Nephron progenitor cell (in vitro differentiated cells): Measurements from ENCODE around the gene ZNF318.

Experiments
- DNase-seq: peaks from one replicate; pipeline ENCODE4 v3.0.0; 2021
- H3K27ac Mint-ChIP-seq: 2 replicates; pipeline ENCODE4 v1.8.0; 2021; ENCODE audit warnings: mild to moderate bottlenecking, moderate library complexity, mixed read lengths
- H3K27me3 Mint-ChIP-seq: 2 replicates; pipeline ENCODE4 v1.8.0; 2021; ENCODE audit warnings: mild to moderate bottlenecking, low read depth, mixed read lengths; ENCODE audit not compliant: poor library complexity
- H3K36me3 Mint-ChIP-seq: 2 replicates; pipeline ENCODE4 v1.8.0; 2021; ENCODE audit warnings: low read depth, mixed read lengths
- H3K4me1 Mint-ChIP-seq: 2 replicates; pipeline ENCODE4 v1.8.0; 2021; ENCODE audit warnings: mixed read lengths
- H3K4me3 Mint-ChIP-seq: 2 replicates; pipeline ENCODE4 v1.8.0; 2021; ENCODE audit warnings: mild to moderate bottlenecking, moderate library complexity, mixed read lengths
- H3K9me3 Mint-ChIP-seq: 2 replicates; pipeline ENCODE4 v1.8.0; 2021; ENCODE audit warnings: mild to moderate bottlenecking, moderate library complexity, mixed read lengths
- TF ChIP-seq, protein P1 (sequence below): fragments of 200-600 bp; sonication (generic); IDR thresholded peaks from 2 replicates; pipeline ENCODE4 v1.5.0; 2021; ENCODE audit warnings: antibody characterized with exemption

ZNF318 gene

DNA sequence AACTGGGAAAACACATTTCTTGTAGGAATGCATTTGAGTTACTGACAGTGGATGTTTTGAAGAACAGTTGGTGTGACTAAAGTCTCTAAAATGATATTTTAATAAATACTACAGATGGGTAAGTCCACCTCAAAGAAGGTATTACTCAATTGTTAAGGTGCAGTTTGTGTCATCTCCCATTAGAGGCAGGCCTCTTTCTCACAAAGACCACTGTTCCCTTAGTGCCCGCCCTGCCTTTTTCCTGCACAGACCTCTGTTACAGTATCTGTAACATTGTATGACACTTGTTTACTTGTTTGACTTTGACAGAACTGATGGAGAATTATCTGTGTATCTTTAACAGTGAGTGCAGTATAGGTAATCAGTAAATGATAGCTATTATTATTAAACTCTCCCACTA, 55.6 kb downstream of the ZNF318 start:
- DNase-seq, result no peak
- H3K4me3 Mint-ChIP-seq, result no peak overlapping the region
- H3K4me1 Mint-ChIP-seq, result peaks cover 6% of the 10 kb centered on the region
- TF ChIP-seq, protein P1, sequence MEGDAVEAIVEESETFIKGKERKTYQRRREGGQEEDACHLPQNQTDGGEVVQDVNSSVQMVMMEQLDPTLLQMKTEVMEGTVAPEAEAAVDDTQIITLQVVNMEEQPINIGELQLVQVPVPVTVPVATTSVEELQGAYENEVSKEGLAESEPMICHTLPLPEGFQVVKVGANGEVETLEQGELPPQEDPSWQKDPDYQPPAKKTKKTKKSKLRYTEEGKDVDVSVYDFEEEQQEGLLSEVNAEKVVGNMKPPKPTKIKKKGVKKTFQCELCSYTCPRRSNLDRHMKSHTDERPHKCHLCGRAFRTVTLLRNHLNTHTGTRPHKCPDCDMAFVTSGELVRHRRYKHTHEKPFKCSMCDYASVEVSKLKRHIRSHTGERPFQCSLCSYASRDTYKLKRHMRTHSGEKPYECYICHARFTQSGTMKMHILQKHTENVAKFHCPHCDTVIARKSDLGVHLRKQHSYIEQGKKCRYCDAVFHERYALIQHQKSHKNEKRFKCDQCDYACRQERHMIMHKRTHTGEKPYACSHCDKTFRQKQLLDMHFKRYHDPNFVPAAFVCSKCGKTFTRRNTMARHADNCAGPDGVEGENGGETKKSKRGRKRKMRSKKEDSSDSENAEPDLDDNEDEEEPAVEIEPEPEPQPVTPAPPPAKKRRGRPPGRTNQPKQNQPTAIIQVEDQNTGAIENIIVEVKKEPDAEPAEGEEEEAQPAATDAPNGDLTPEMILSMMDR, result no peak
- H3K27me3 Mint-ChIP-seq, result peaks cover 35% of the 10 kb centered on the region
- no peaks in the 10 kb centered on the region for H3K36me3 Mint-ChIP-seq
- no peaks in the 10 kb centered on the region for H3K9me3 Mint-ChIP-seq
- no peak overlapping the region for H3K27ac Mint-ChIP-seq

DNA sequence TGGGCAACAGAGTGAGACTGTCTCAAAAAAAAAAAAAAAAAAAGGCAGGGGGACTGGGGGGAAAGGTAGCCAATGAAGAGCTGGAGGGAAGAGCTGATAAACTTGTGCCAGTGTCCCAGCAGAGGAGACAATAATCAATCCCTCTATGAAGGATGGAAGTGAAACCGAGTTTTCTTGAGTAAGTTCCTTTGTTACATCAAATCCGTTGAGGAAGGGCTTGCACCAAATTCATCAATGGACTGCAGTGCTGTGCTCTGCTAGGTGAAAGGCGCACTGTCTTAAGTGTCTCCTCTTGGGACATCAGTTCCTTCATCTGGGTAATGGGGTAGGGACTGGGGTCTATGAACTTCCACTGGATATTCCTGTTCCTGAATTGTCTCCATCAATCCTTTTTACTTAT, 57.8 kb downstream of the ZNF318 start:
- Mint-ChIP-seq H3K27ac (no peak overlapping the region), H3K27me3 (peaks cover 30% of the 10 kb centered on the region), H3K4me3 (no peak overlapping the region), H3K36me3 (no peaks in the 10 kb centered on the region), H3K9me3 (no peaks in the 10 kb centered on the region), H3K4me1 (peaks cover 18% of the 10 kb centered on the region)
- TF ChIP-seq, protein P1, result no peak
- DNase-seq, result no peak

DNA sequence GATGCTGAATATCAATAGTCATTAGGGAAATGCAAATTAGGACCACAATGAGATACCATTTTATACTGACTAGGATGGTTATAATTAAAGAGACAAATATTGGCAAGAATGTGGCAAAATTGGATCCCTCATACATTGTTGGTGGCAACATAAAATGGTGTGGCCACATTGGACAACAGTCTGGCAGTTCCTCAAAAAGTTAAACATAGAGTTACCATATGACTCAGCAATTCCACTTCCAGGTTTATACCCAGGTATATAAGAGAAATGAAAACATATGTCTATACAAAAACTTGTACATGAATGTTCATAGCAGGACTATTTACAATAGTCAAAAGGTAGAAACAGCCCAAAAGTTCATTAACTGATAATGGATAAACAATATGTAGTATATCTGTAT, 58.8 kb downstream of the ZNF318 start:
- Mint-ChIP-seq H3K9me3 (no peaks in the 10 kb centered on the region), H3K27ac (no peak overlapping the region), H3K4me1 (peaks cover 21% of the 10 kb centered on the region), H3K36me3 (no peaks in the 10 kb centered on the region), H3K27me3 (peaks cover 27% of the 10 kb centered on the region), H3K4me3 (no peak overlapping the region)
- DNase-seq, result no peak
- TF ChIP-seq, protein P1, result no peak

DNA sequence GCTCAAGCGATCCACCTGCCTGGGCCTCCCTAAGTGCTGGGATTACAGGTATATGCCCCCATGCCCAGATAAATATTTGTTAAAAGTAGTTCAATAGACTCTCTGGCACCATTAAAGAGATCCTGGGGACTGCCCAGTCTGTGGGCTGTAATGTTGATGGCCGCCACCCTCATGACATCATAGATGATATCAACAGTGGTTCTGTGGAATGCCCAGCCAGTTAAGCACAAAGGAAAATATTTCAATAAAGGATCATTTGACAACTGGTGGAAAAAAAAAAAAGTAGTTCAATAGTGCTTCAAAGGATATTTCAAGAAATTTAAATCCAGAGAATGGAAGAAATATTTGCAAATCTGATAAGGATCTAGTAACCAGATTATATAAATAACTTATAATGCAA, 59.3 kb downstream of the ZNF318 start:
- H3K9me3 Mint-ChIP-seq, result no peaks in the 10 kb centered on the region
- no peak overlapping the region for H3K27ac Mint-ChIP-seq
- no peak overlapping the region for H3K4me3 Mint-ChIP-seq
- H3K36me3 Mint-ChIP-seq, result no peaks in the 10 kb centered on the region
- H3K4me1 Mint-ChIP-seq, result peaks cover 21% of the 10 kb centered on the region
- no peak for DNase-seq
- TF ChIP-seq, protein P1, result no peak
- peaks cover 22% of the 10 kb centered on the region for H3K27me3 Mint-ChIP-seq

DNA sequence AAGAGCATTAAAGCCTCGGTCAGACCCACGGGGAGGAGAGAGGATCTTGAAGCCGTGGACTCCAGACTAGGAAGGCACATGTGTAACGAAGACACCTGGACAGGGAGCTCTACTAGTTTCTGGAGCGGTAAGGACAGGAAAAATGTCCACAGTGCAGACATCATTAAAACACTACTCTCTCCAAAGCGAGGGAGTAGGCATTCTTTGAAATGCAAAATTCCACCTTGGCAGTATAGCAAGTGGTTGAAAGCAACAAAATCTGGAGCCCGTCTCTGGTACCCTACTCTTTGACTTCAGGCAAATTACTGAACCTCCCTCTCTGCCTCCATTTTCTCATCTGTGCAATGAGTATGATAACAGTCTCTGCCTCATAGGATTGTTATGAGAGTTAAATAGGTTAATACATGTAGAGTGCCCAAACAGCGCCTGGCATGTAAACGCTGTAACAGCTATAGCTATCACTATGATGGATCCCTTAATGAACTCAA, 60.4 kb downstream of the ZNF318 start:
- TF ChIP-seq, protein P1, result no peak
- H3K36me3 Mint-ChIP-seq, result no peaks in the 10 kb centered on the region
- DNase-seq, result no peak
- no peaks in the 10 kb centered on the region for H3K9me3 Mint-ChIP-seq
- peaks cover 21% of the 10 kb centered on the region for H3K4me1 Mint-ChIP-seq
- peaks cover 18% of the 10 kb centered on the region for H3K27me3 Mint-ChIP-seq
- H3K4me3 Mint-ChIP-seq, result peak overlapping the region; percentile 77
- no peak overlapping the region for H3K27ac Mint-ChIP-seq
